Mesenchymal stem cell (in vitro differentiated cells and primary cell): ENCODE results near the gene HOXC11.

Experiments used
- DNase-seq: peaks from one replicate; pipeline ENCODE4 v3.0.0-alpha.2; 2013
- H2AFZ ChIP-seq: one replicate; pipeline ENCODE4 v1.6.1; 2013; ENCODE audit warnings: low read depth, mild to moderate bottlenecking, control low read depth, inconsistent platforms, low read length, moderate library complexity
- H2AK5ac ChIP-seq: 2 replicates; pipeline ENCODE4 v1.6.1; 2013; ENCODE audit warnings: low read length, moderate library complexity, mild to moderate bottlenecking, inconsistent platforms; ENCODE audit not compliant: severe bottlenecking
- H2BK120ac ChIP-seq: one replicate; pipeline ENCODE4 v1.6.1; 2013; ENCODE audit warnings: low read depth, mild to moderate bottlenecking, inconsistent platforms, low read length, moderate library complexity
- H2BK12ac ChIP-seq, 2 experiments: one replicate each; pipeline ENCODE4 v1.6.1; 2013; ENCODE audit warnings: inconsistent platforms in 2 of 2, low read length in 2 of 2, mild to moderate bottlenecking in 2 of 2, moderate library complexity in 2 of 2, control low read depth in 1 of 2
- H2BK15ac ChIP-seq: one replicate; pipeline ENCODE4 v1.6.1; 2013; ENCODE audit warnings: mild to moderate bottlenecking, low read depth, inconsistent platforms; ENCODE audit not compliant: poor library complexity, severe bottlenecking
- H2BK5ac ChIP-seq: 2 replicates; pipeline ENCODE4 v1.6.1; 2013; ENCODE audit warnings: low read depth, mild to moderate bottlenecking, low read length, control low read depth, inconsistent platforms; ENCODE audit not compliant: poor library complexity, severe bottlenecking
- H3K14ac ChIP-seq, 2 experiments: one replicate each; pipeline ENCODE4 v1.6.1; 2013; ENCODE audit warnings: inconsistent platforms in 2 of 2, low read length in 2 of 2, control low read depth in 1 of 2, mild to moderate bottlenecking in 1 of 2, moderate library complexity in 1 of 2
- H3K18ac ChIP-seq, 2 experiments: one replicate each; pipeline ENCODE4 v1.6.1; 2013; ENCODE audit warnings: inconsistent platforms in 2 of 2, low read length in 2 of 2, control low read depth in 1 of 2, low read depth in 1 of 2, mild to moderate bottlenecking in 1 of 2
- H3K23ac ChIP-seq, 2 experiments: one replicate each; pipeline ENCODE4 v1.6.1; 2013; ENCODE audit warnings: inconsistent platforms in 2 of 2, low read length in 2 of 2, mild to moderate bottlenecking in 2 of 2, moderate library complexity in 2 of 2, control low read depth in 1 of 2
- H3K27ac ChIP-seq: 2 replicates; pipeline ENCODE4 v1.5.1; 2013; ENCODE audit warnings: mild to moderate bottlenecking, moderate library complexity, low read length, control low read depth, inconsistent platforms; ENCODE audit not compliant: poor library complexity, severe bottlenecking
- H3K27me3 ChIP-seq, 2 experiments: 2 replicates each; pipeline versions ENCODE4 v1.6.1 to v1.7.0; 2013; ENCODE audit warnings: low read length in 2 of 2, mild to moderate bottlenecking in 2 of 2, moderate library complexity in 2 of 2, control low read depth in 1 of 2, inconsistent platforms in 1 of 2; ENCODE audit not compliant: control insufficient read depth in 1 of 2, insufficient read depth in 1 of 2
- H3K36me3 ChIP-seq, 2 experiments: 2 replicates each; pipeline versions ENCODE4 v1.6.1 to v1.7.0; 2013; ENCODE audit warnings: low read length in 2 of 2, control low read depth in 1 of 2, inconsistent platforms in 1 of 2, low read depth in 1 of 2, mild to moderate bottlenecking in 1 of 2; ENCODE audit not compliant: insufficient read depth in 2 of 2, control insufficient read depth in 1 of 2
- H3K4ac ChIP-seq, 2 experiments: one replicate each; pipeline ENCODE4 v1.6.1; 2013; ENCODE audit warnings: inconsistent platforms in 2 of 2, low read length in 2 of 2, mild to moderate bottlenecking in 2 of 2, moderate library complexity in 2 of 2, control low read depth in 1 of 2, low read depth in 1 of 2
- H3K4me1 ChIP-seq: 2 replicates; pipeline ENCODE4 v1.6.1; 2013; ENCODE audit warnings: low read depth, low read length, control low read depth; ENCODE audit not compliant: control insufficient read depth, insufficient read depth
- H3K4me2 ChIP-seq: 2 replicates; pipeline ENCODE4 v1.6.1; 2013; ENCODE audit warnings: low read length, mild to moderate bottlenecking, inconsistent platforms; ENCODE audit not compliant: poor library complexity, severe bottlenecking
- H3K4me3 ChIP-seq, 2 experiments: 2 replicates each; pipeline versions ENCODE4 v1.5.1 to v1.7.0; 2013; ENCODE audit warnings: low read length in 2 of 2, mild to moderate bottlenecking in 2 of 2, control low read depth in 1 of 2, low read depth in 1 of 2; ENCODE audit not compliant: insufficient read depth in 1 of 2
- H3K79me1 ChIP-seq: replicated peaks from 2 replicates; pipeline ENCODE4 v1.6.1; 2013; ENCODE audit warnings: mild to moderate bottlenecking, control low read depth, low read length, inconsistent platforms; ENCODE audit not compliant: poor library complexity, severe bottlenecking
- H3K9ac ChIP-seq: 2 replicates; pipeline ENCODE4 v1.7.0; 2013; ENCODE audit warnings: mild to moderate bottlenecking, low read length, moderate library complexity
- H3K9me3 ChIP-seq: 2 replicates; pipeline ENCODE4 v1.7.0; 2013; ENCODE audit warnings: mild to moderate bottlenecking, low read length; ENCODE audit not compliant: control insufficient read depth
- H4K8ac ChIP-seq: one replicate; pipeline ENCODE4 v1.6.1; 2013; ENCODE audit warnings: inconsistent platforms, mild to moderate bottlenecking, low read length, moderate library complexity
- H4K91ac ChIP-seq: one replicate; pipeline ENCODE4 v1.6.1; 2013; ENCODE audit warnings: mild to moderate bottlenecking, low read length, inconsistent platforms
- WGBS: methylation state at CpG from one replicate; pipeline ENCODE4 v1.1.7; 2013; ENCODE audit warnings: mixed read lengths; 5-methylcytosine and 5-hydroxymethylcytosine counted together

HOXC11 gene

DNA sequence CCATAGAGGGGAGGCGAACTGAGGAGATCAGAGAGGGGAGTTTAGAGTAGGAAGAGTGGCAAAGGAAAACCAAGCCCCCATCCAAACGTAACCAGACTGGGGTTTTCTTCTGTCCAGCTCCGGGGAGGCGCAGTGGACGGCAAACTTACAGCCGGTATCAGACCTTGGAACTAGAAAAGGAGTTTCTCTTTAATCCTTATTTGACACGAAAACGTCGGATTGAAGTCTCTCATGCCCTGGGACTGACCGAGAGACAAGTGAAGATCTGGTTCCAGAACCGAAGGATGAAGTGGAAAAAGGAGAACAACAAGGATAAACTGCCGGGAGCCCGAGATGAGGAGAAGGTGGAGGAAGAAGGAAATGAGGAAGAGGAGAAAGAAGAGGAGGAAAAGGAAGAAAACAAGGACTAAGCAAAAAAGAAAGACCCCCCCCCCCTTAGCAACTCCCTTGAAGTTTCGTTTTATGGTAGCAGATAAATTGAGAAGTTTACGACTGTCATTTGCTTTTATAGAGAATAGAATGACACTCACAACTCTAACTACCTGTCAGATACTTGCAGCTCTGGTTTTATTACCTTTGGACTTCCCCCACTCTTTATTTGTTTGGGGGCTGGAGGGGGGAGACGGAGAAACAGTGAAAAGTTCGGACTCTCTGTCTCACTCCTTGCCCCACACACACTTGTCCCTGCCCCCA, 38.2 kb downstream of the HOXC11 start:
- Histone ChIP-seq H3K18ac (peak overlapping the region; percentile 69 to 83), H3K79me1 (no peaks in the 10 kb centered on the region), H3K4me2 (peak overlapping the region; percentile 85), H3K4me3 (peak overlapping the region; percentile 40 to 85), H3K9ac (peak overlapping the region; percentile 96), H3K14ac (peak overlapping the region in 1 of 2 experiments; percentile 57), H3K27me3 (no peaks in the 10 kb centered on the region), H2BK15ac (no peak overlapping the region), H2AK5ac (peak overlapping the region; percentile 75), H3K9me3 (no peaks in the 10 kb centered on the region), H2BK5ac (peak overlapping the region; percentile 46), H3K4ac (peak overlapping the region in 1 of 2 experiments; percentile 81), H2BK12ac (no peak overlapping the region), H4K91ac (no peak overlapping the region), H3K27ac (peak overlapping the region; percentile 73), H2BK120ac (peak overlapping the region; percentile 84), H4K8ac (peak overlapping the region; percentile 60), H3K4me1 (peaks cover 39% of the 10 kb centered on the region), H2AFZ (no peak overlapping the region), H3K36me3 (no peaks in the 10 kb centered on the region), H3K23ac (peak overlapping the region in 1 of 2 experiments; percentile 36)
- no peak for DNase-seq
- WGBS: 5% methylated on average over 14 of the region's 17 CpGs

DNA sequence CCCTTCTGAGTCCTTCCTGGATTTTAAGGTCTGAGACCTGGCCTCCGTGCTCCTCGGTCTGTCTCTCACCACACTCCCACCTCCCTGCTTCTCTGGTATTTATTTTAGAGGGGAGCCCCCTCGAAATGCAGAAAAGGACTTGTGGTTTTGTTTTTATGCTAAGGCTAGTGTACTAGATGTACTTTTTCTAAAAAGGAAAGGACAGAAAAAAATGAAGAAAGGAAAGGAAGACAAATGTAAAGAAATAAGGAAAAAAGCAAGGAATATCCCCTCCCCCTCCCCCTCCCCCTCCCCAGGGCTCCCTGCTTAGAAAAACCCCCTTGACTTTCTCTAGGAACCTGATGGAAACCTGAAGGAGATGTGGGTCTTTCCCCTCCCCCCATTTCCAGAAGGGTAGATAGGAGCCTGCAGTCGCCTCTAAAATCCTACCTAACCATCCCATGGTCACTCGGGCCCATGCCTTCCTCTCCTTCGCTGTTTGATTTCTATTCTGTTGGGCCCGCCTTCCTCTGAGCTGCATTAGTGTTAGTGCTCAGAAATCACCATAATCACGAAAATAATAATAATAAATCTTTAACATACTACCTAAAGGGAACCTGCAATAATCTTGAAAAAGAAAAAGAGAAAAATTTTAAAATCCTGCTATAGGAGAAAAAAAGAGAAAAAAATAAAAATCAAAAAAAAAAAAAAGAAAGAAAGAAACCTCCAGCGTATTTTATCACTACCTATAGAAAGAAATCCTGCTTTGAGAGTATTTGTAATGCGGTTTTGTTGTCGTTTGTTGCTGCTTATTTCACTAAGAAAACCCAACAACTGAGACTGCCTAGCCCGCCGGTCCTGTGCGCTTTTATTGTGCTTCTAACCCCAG, 39.0 kb downstream of the HOXC11 start:
- H3K4me2 ChIP-seq: peak overlapping the region; percentile 85
- H3K4me3 ChIP-seq: peak overlapping the region in 1 of 2 experiments; percentile 85
- no peak overlapping the region for H2BK5ac ChIP-seq
- H4K8ac ChIP-seq: peak overlapping the region; percentile 60
- H2BK15ac ChIP-seq: no peak overlapping the region
- H2AK5ac ChIP-seq: peak overlapping the region; percentile 75
- WGBS: 24% methylated on average over 4 of the region's 14 CpGs
- H4K91ac ChIP-seq: no peak overlapping the region
- no peak for DNase-seq
- no peaks in the 10 kb centered on the region for H3K36me3 ChIP-seq
- no peak overlapping the region for H2AFZ ChIP-seq
- H3K27ac ChIP-seq: peak overlapping the region; percentile 98
- no peaks in the 10 kb centered on the region for H3K27me3 ChIP-seq
- H3K4ac ChIP-seq: peak overlapping the region in 1 of 2 experiments; percentile 80
- H2BK120ac ChIP-seq: no peak overlapping the region
- no peak overlapping the region for H2BK12ac ChIP-seq
- peak overlapping the region in 1 of 2 experiments; percentile 36 for H3K23ac ChIP-seq
- no peaks in the 10 kb centered on the region for H3K79me1 ChIP-seq
- H3K14ac ChIP-seq: peak overlapping the region in 1 of 2 experiments; percentile 36
- H3K9me3 ChIP-seq: no peaks in the 10 kb centered on the region
- peak overlapping the region in 1 of 2 experiments; percentile 83 for H3K18ac ChIP-seq
- H3K4me1 ChIP-seq: peaks cover 32% of the 10 kb centered on the region
- peak overlapping the region; percentile 96 for H3K9ac ChIP-seq

GRCh38 chr12:54012631-54013409, 39.9 kb downstream of the HOXC11 start:
- Histone ChIP-seq H3K79me1 (no peaks in the 10 kb centered on the region), H3K27ac (peak overlapping the region; percentile 98), H3K36me3 (no peaks in the 10 kb centered on the region), H2BK5ac (peak overlapping the region; percentile 68), H3K14ac (no peak overlapping the region), H4K91ac (peak overlapping the region; percentile 60), H3K4me3 (peak overlapping the region in 1 of 2 experiments; percentile 77), H2AK5ac (peak overlapping the region; percentile 38), H2BK15ac (no peak overlapping the region), H3K9me3 (no peaks in the 10 kb centered on the region), H3K4ac (peak overlapping the region; percentile 13 to 46), H3K4me2 (peak overlapping the region; percentile 57), H3K23ac (peak overlapping the region in 1 of 2 experiments; percentile 85), H2BK120ac (peak overlapping the region; percentile 87), H3K18ac (peak overlapping the region; percentile 55 to 87), H3K9ac (peak overlapping the region; percentile 96), H2BK12ac (peak overlapping the region; percentile 9 to 61), H3K4me1 (peaks cover 27% of the 10 kb centered on the region), H3K27me3 (no peaks in the 10 kb centered on the region), H4K8ac (peak overlapping the region; percentile 75), H2AFZ (no peak overlapping the region)
- 41% methylated on average over 3 of the region's 6 CpGs for WGBS
- peak; percentile 45 for DNase-seq
